C1 segment of cervical spinal cord (tissue), 14 donors: ENCODE data around the gene FOXN3.
"Not testable (repeated sequence)": the region's sequence is repeated elsewhere in the genome, so short reads cannot be mapped to it uniquely, and the experiment has no call there.

Experiments used
- DNase-seq, 14 donors: peaks; one replicate each; lab custom pipeline; 2025; lab: John Stamatoyannopoulos, UW

Gene FOXN3

GRCh38 chr14:89134640-89135039 lies 282.4 kb downstream of the FOXN3 start:
- DNase-seq: peak in 1 of 14 donors; percentile 11

- DNase-seq: no peak
Measured at GRCh38 chr14:89131004-89131750, 285.9 kb downstream of the FOXN3 start.

GRCh38 chr14:89129570-89129969 lies 287.5 kb downstream of the FOXN3 start:
- DNase-seq: no peak

- DNase-seq: no peak
Measured at GRCh38 chr14:89128311-89129026, 288.6 kb downstream of the FOXN3 start.

GRCh38 chr14:89126461-89126860 lies 290.6 kb downstream of the FOXN3 start:
- no peak for DNase-seq

GRCh38 chr14:89125216-89125615 lies 291.8 kb downstream of the FOXN3 start:
- DNase-seq: no peak

GRCh38 chr14:89123851-89124250 lies 293.2 kb downstream of the FOXN3 start:
- no peak for DNase-seq

GRCh38 chr14:89123215-89123614 lies 293.8 kb downstream of the FOXN3 start:
- DNase-seq: no peak

GRCh38 chr14:89121968-89122620 lies 294.9 kb downstream of the FOXN3 start:
- DNase-seq: no peak

- DNase-seq: no peak
Measured at GRCh38 chr14:89117012-89117411, 300.0 kb downstream of the FOXN3 start.

GRCh38 chr14:89114109-89114508 lies 302.9 kb downstream of the FOXN3 start:
- DNase-seq: no peak

- no peak for DNase-seq
Measured at GRCh38 chr14:89112720-89113119, 304.3 kb downstream of the FOXN3 start.

GRCh38 chr14:89111766-89112543 lies 305.1 kb downstream of the FOXN3 start:
- DNase-seq: not testable (repeated sequence)

GRCh38 chr14:89111232-89111631 lies 305.8 kb downstream of the FOXN3 start:
- DNase-seq: not testable (repeated sequence)

- no peak for DNase-seq
Measured at GRCh38 chr14:89110110-89110509, 306.9 kb downstream of the FOXN3 start.

GRCh38 chr14:89108608-89109007 lies 308.4 kb downstream of the FOXN3 start:
- DNase-seq: no peak

GRCh38 chr14:89107626-89108025 lies 309.4 kb downstream of the FOXN3 start:
- DNase-seq: peak in 1 of 14 donors; percentile 16
